Midbrain (tissue), 1 donor: ENCODE results near the gene SCN8A.

Source experiments
- DNase-seq: peaks from one replicate; lab custom pipeline; 2025; lab: John Stamatoyannopoulos, UW

SCN8A gene

DNA sequence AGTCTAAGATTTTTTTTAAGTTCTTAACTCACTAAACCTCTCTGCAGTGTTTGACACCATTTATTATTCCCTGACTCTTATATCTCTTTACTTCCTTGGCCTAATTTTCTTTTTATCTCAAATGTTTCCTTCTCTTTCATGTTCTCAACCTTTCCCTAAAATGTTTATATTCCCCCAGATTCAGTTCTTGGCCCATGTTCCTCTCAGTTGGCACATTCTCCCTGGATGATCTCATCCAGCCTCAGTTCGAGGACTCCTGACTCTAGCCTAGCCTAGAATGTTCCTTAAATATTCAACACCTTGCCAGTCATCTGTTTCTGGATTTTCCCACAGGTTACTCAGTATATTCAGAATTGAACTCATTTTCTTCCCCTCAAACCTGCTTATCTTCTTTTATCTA lies 81.3 kb downstream of the SCN8A start:
- DNase-seq, result no peak

DNA sequence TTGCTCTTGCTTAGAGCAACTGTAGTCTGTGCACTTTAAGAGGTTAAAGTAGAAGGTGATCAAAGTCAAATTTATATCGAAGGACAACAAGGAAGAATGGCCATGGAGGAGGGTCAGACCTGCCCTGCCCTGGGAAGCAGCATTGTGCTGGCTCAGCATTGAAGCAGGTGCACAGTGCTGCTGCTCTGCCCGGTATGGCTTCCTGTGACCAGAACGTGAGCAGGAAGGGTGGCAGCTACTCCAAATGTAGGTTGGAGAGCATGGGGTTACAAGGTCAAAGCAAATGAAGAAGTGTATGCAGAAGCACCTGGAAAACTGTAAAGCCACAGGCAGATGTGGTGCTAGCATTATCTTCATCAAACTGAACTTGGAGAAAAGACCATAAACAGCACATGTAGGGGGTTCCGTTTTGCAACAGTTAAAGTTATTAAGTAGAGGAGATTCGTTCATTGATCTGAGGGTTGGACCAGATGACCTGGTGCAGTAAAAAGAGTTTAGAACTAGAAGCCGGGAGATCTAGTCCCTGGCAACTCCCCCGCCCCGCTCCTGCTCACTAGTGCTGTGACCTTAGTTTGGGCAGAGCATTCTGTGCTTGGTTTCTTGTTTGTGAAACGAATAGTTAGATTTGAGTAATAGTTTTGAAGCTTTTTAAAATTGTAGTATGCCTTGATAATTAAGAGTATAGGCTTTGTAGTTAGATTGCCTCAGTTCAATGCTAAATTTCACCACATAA lies 84.2 kb downstream of the SCN8A start:
- DNase-seq, result no peak

DNA sequence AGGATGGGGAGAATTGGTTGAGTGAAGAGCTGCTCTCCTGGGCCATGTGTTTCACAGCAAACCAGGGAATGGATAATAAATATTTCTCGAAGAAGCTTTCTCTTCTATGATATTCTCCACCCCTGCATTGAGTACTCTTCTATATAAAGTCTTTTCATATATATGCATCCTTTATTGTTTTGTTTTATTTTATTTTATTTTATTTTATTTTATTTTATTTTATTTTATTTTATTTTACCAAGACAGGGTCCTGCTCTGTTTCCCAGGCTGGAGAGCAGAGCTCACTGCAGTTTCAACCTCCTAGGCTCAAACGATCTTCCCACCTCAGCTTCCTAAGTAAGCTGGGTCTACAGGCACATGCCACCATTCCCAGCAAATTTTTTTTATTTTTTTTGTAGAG lies 85.8 kb downstream of the SCN8A start:
- no peak for DNase-seq

DNA sequence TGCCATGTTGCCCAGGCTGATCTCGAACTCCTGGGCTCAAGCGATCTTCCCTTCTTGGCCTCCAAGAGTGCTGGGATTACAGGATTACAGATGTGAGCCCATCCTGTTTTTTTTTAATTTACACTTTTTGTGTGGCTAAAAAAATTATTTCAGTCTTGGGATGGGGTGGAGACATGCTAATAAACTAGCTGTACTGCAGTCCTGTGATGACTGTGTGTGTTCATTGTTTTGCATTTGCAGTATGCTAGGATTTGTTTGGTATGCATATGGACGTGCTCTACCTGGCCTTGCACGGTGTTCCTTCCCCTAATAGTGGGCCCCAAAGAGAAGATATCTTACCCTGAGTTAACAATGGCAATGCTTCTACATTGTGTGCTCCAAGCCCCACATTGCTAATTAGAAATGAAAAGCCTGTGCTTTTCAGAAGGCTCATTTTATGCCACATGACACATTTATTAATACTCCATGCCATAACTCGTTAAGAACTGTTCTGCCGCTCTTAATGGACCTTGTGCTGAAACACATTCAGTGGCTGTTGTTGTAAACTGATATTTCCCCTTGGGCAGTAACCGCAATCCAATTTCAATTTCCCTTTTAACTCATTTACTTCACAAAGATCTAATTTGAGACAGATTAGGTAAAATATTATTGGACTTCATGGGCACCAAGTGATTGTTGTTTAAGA lies 86.4 kb downstream of the SCN8A start:
- DNase-seq, result no peak

DNA sequence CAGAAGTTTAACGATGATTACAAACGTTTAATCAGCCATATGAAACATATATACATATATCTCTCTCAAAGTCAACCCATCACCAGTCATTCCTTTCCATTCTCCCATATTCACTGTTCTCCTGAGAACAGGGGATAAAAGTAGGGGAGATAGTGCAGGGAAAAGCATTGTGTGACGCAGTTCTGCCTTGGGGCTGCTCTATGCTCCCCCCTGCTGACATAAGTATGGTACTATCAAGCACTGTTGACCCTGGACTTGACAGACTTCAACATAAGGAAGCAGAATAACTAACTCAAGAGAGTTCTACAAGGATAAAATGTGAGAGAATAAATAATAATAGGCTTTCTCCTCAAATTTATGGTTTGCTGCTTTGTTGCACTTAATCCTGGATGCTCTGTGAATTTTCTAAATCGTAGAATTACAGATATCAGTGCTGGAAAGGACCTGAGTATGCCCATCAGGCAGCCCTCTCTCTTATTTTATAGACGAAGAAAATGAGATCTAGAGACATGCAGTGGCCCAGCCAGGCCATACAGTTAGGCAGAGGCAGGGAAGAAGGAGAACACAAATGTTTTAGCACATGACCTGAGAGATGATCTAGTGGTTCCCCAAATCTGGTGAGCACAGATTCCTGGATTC lies 87.2 kb downstream of the SCN8A start:
- DNase-seq, result peak; percentile 24

DNA sequence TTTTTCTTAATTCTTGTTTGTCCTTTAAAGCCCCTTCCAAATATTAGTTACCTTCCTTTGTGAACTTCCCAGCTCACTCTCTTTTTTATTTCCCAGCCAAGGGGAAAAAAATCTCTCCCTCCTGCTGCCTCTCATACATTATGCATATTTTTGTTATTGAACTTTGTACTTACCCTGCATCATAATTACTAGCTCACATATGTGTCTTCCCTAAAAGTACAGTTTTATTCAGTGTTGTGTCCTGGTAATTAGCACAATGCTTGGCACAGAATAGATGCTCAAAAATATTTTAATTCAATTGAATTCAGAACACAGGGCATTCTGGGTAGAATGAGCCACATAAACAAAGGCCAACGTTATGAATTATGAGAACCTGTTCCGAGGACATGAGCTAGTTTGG lies 91.9 kb downstream of the SCN8A start:
- DNase-seq, result no peak

DNA sequence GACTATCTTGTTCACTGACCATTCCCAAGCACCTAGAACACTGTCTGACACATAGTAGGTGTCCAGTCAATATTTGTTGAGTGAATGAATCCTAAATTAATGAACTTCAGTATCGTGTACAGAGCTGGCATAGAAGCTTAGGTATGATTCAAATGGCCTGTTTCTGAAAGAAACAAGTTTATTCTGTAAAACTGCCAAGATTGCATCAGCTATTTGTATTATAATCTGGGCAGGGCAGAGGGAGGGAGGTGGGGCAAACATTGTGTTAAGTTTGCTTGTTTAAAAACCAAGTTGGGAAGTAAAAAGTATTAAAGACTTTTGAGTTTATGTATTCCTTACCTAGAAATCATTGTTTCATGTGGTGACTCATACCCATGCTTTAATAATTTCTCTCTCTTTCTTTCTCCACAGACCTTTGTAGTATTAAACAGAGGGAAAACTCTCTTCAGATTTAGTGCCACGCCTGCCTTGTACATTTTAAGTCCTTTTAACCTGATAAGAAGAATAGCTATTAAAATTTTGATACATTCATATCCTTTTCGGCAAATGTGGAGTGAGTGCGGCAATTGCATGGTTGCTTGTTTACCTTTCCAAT lies 92.8 kb downstream of the SCN8A start:
- DNase-seq, result no peak

DNA sequence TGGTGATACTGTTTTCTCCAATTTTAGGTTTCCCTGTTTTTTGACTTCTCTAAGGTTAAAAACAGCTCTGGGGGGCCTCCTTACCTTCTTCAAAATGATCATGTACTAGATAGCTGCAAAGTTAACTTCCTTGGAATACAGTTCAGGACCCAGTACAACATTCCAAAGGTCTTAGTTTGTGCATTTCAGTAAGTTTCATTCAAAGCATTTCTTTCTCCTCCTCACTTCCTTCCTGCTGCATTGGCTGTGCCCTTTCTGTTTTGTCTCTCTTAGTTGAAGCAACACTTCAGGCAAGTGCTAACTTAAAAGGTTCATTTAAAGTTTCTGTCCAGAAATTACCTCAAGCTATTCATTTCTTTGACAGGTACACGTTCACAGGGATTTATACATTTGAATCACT lies 95.7 kb downstream of the SCN8A start:
- no peak for DNase-seq

DNA sequence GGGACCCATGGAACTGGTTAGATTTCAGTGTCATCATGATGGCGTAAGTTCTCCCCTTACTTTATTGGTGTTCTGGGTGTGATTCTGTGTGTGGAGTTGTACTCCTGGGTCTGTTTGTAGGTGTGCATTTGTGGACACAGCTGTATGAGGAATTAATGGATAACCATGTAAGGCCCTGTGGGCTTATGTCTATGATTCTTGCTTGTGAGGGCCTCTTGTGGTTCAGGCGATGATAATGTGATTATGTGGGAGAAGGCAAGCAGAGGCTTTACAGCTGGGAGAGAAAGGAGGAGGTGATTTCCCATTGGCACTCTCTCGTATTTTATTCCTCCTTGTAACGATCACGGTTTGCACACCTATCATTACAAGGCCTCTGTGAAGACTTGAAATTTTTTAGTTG lies 96.1 kb downstream of the SCN8A start:
- DNase-seq, result no peak

DNA sequence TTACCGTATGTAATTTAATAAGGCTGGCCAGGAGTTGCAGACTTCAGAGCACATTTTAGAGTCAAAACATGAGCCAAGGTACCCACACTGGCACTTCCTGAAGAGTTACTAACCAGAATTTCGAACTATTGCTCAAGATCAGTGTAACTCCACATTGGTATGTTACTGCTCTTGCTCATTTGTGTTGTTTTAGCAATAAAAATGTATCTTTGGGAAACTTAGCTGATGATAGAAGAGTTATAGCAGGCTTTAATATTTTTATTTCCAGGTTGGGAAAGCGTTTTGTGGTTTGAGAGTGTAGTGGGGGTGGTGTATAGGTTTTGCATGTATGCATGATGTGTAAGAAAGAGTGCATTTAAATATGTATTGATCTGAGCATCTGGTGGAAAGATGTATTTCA lies 96.6 kb downstream of the SCN8A start:
- DNase-seq, result no peak

DNA sequence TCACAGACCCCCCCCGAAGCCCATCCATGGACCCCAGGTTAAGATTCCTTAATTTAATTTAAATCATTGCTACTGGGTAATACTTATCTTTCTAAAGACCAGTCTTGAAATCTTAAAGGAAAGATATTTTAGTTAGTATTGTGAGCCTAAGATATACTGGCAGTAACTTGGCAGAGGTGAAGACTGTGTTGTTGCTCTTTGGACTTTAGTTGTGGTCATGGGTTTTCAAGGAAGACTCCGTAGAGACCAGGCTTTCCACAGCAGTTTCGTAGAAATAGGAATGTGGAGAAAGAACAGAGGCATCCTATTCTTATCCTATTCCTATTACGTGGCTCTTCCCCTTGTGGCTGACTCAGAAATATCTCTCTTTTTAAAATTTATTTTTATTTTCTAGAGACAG lies 99.0 kb downstream of the SCN8A start:
- no peak for DNase-seq

DNA sequence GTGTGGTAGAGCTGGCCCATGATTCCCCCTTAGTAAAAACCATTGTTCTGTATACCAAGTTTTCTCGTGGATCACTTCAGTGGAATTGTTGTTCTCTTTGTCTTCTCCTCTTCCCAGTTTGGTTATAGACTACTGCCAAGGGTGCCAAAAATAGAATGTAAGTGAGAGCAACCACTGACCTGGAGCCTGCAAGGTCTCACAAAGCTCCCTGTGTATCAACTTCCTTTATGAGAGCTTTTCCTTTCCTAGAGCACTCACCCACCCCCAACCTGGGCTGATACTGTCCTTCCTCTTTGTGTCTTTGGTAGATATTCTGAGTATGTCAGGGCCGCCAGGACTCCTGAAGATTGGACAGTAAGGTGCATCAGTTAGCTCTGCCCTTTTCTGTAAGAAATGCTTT lies 101.0 kb downstream of the SCN8A start:
- no peak for DNase-seq

DNA sequence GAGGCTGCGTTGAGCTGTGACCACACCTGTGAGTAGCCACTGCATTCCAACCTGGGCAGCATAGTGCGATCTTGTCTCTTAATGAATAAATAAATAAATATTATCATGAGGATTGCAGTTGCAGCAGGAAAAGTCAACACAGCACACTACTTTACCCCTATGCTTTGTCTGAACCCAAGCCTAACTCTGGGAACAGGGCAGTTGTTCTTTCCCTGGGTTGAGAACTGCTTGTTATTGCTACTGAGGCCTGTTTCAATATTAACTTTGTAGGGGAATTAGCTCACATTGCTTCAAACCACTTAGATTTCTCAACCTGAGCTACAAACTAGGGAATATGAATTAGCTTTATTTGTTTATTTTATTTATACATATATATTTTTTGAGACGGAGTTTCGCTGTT lies 102.5 kb downstream of the SCN8A start:
- DNase-seq, result no peak

DNA sequence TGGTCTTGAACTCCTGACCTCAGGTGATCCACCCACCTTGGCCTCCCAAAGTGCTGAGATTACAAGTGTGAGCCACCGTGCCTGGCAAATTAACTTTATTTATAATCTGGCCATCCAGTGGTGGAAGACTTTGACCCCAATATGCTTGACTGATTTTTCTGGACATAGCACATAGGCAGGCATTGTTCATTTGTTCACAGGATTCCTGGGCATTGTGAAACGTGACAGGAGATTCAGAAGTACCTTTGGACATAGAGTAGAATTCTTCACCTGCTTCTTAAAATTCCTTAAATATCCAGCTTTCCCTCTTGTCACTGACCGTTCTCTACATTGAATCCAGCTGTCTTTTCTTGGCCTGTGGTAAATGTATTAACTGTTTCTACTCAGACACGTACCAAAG lies 103.1 kb downstream of the SCN8A start:
- no peak for DNase-seq

DNA sequence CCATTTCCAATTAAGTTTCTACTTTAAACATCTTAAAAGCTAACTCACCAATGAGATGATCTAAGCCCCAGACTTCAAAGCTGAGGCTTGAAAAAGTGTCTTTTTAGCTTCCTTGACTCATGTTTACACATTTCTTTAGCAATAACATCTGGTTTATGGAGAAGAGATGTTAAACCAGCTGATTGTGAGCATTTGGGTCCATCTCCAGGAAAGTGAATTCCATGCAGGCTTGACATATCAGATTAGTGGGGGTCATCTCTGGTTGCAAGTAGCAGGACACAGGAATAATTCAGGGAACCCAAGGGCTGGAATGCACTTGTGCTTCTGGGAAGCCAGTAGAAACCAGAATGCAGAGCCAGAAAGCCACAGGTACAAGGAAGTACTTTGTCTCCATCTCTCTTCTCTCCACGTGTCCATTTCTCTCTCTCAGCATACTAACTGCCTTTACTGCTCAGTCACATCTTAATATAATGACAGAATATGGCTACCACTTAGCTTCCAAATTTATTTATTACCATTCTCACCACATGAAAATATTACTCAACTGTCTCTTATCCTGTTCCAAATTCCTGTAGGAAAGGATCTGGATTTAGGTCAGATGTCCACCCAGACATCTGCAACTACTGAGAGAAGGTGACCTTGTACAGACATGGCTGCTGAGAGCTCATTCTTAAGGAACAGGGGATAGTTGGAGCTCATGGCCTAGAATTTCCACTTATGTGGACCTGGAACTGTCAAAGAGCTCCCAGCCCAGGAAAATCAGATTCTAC lies 104.4 kb downstream of the SCN8A start:
- no peak for DNase-seq

DNA sequence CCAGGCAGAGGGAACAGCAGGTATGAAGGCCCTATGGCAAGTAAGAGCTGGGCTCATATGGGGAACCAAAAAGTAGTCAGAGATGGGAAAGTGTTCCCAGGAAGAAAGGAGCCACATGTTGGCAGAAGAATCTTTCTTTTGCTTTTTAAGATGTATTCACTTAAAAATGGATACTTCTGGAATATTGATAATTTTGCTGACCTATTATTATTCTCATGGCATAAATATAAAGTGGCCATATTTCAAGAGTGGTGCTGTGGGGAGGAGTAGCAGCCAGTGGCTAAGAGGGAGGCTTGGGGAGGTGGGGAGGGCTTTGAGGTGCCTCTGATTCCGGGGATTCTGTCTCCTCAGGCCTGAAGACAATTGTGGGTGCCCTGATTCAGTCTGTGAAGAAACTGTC lies 108.2 kb downstream of the SCN8A start:
- DNase-seq, result no peak

DNA sequence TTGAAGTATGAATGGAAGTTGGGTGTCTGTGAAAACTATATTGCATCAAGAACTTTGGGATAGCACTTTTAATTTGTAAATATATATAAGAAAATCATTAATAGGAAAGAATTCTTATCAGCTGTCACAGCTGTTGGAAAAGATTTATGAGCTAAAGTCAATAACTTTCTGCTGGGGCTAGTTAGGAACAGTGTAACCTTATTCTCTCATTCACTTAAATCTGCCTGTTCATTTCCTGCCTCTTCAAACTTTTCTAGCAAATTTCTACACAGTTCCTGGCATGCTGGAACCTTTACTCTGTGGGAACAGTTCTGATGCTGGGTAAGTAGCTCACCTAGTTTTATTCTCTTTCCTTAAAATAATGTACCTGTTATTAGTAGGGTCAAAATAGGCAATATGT lies 109.9 kb downstream of the SCN8A start:
- DNase-seq, result no peak

DNA sequence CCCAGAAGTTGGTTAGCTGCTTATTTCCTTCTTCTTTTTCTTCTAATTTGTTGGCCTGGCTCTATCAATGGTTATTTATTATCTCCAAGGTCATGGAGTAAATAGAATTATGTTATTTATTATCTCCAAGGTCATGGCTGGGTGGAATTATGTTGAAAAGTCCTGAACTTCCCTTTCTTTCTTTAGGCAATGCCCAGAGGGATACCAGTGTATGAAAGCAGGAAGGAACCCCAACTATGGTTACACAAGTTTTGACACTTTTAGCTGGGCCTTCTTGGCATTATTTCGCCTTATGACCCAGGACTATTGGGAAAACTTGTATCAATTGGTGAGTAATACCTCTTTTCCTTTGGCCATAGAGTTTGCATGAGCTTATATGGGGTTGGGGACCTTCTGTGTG lies 111.6 kb downstream of the SCN8A start:
- DNase-seq, result no peak

DNA sequence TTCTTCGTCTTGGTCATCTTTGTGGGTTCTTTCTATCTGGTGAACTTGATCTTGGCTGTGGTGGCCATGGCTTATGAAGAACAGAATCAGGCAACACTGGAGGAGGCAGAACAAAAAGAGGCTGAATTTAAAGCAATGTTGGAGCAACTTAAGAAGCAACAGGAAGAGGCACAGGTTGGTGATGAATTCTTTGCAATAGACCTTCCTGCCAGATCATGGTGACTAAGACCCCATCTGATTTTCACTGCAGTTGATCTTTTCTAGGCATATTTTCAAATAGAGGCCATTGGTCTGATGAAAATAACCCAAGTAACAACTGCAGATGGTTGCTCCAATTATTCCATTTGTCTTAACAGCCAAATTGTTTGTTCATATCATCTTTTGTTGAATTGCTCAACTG lies 114.4 kb downstream of the SCN8A start:
- DNase-seq, result no peak

DNA sequence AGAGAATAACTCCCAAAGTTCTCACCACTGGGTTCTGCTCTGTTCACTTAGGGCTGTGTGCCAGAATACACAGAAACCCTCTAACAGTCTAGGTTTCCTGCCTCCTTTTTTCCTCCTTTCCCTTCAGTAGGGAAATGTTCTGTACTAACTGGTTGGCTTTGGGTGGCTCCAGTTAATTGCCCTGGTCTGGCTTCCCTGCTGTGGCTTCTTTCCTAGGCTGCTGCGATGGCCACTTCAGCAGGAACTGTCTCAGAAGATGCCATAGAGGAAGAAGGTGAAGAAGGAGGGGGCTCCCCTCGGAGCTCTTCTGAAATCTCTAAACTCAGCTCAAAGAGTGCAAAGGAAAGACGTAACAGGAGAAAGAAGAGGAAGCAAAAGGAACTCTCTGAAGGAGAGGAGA lies 115.2 kb downstream of the SCN8A start:
- no peak for DNase-seq

DNA sequence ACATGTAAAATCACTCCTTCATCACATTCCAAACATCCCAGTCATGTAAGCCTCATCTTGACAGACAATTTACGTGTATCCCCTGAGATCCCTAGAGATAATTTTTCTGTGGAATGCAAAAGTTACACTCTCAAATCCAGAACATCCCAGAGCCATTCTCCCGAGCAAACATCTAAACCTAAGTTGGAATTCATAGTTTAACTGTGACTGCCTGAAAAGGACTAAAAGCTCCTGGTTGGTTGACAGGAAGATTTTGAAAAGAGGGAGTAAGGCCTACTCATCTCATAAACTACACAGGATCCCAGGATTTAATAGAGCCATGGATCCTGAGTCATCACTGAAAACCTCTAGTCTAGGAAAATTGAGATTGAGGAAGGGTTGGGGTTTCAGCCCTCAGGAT lies 123.6 kb downstream of the SCN8A start:
- DNase-seq, result no peak

DNA sequence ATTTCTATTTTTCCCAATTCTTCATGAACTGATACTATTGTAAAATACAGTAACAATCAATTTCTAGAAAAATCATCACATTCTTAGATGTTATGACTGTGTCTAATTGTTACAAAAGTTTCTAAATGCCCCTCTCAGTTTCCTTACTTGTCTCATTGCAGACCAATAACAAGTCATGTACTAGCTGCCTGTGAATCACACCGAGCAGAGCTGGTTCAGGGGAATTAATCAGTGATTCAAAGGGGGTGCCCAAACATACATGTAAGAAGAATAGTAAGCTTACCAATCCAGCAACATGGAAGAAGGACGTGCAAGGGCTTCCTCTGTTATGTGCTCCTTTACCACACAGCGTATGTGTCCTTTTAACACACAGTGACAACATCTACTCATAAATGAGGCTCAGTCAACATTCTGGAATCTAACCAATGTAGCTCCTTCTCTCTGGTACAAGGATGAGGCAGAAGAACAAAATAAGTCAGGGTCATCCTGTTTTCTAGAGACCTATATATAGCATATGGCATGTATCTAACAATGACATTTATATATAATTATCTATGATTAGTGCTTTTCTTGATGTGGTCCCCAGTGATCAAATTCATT lies 126.4 kb downstream of the SCN8A start:
- DNase-seq, result no peak
